ENCODE measurements around the gene AR. TPM values are rescaled to one million over a fixed set of nuclear protein-coding genes. Genes with fewer than 3 reads are reported as not detected.

AR gene
- total RNA-seq, 2 donors from 2014 or later: 77.4 to 119 TPM

- Histone ChIP-seq H3K4me3 (no peak overlapping the region), H3K27me3 (replicated peaks; ENCODE audit: insufficient read depth) (no peaks in the 10 kb centered on the region), H3K36me3 (no peaks in the 10 kb centered on the region), H3K9me3 (no peaks in the 10 kb centered on the region), H3K27ac (no peak overlapping the region), H3K4me1 (replicated peaks) (no peaks in the 10 kb centered on the region)
- 59% methylated on average over 7 of the region's 7 CpGs for WGBS
- DNase-seq (ENCODE audit: low spot score): no peak
- no peak for TF ChIP-seq POLR2AphosphoS5 (IDR thresholded peaks at IDR 0.05)
- no peak for TF ChIP-seq CTCF (IDR thresholded peaks at IDR 0.05)
- TF ChIP-seq POLR2A (IDR thresholded peaks at IDR 0.05): no peak
- intact Hi-C loops (cut with DNase I): no loop called here
These were observed 19.9 kb downstream of the AR start for GRCh38 chrX:67563469-67564448.

- TF ChIP-seq POLR2A (IDR thresholded peaks at IDR 0.05) (no peak), POLR2AphosphoS5 (IDR thresholded peaks at IDR 0.05) (no peak), CTCF (IDR thresholded peaks at IDR 0.05) (no peak)
These were observed 20.7 kb downstream of the AR start for GRCh38 chrX:67564475-67564874.

GRCh38 chrX:67568769-67569168 lies 24.9 kb downstream of the AR start:
- no peaks in the 10 kb centered on the region for H3K27me3 ChIP-seq (replicated peaks; ENCODE audit: insufficient read depth)
- no peak overlapping the region for H3K27ac ChIP-seq
- WGBS: 69% methylated on average over 2 of the region's 5 CpGs
- no peaks in the 10 kb centered on the region for H3K4me1 ChIP-seq (replicated peaks)
- no peaks in the 10 kb centered on the region for H3K9me3 ChIP-seq
- H3K4me3 ChIP-seq: no peak overlapping the region
- intact Hi-C loops (cut with DNase I): no loop called here
- TF ChIP-seq POLR2AphosphoS5 (IDR thresholded peaks at IDR 0.05): no peak
- no peak for TF ChIP-seq CTCF (IDR thresholded peaks at IDR 0.05)
- no peak for TF ChIP-seq POLR2A (IDR thresholded peaks at IDR 0.05)
- no peak for DNase-seq (ENCODE audit: low spot score)
- no peaks in the 10 kb centered on the region for H3K36me3 ChIP-seq

More at GRCh38 chrX:67564475-67564874, 20.7 kb downstream of the AR start:
- H3K36me3 ChIP-seq: no peaks in the 10 kb centered on the region
- intact Hi-C loops (cut with DNase I): no loop called here
- no peak for DNase-seq (ENCODE audit: low spot score)
- H3K27me3 ChIP-seq (replicated peaks; ENCODE audit: insufficient read depth): no peaks in the 10 kb centered on the region
- no peak overlapping the region for H3K27ac ChIP-seq
- H3K4me3 ChIP-seq: no peak overlapping the region
- H3K9me3 ChIP-seq: no peaks in the 10 kb centered on the region
- 100% methylated on average over 1 of the region's 1 CpG for WGBS
- H3K4me1 ChIP-seq (replicated peaks): no peaks in the 10 kb centered on the region

- TF ChIP-seq POLR2AphosphoS5 (IDR thresholded peaks at IDR 0.05): no peak
- no peak for TF ChIP-seq POLR2A (IDR thresholded peaks at IDR 0.05)
- TF ChIP-seq CTCF (IDR thresholded peaks at IDR 0.05): no peak
- Histone ChIP-seq H3K36me3 (no peaks in the 10 kb centered on the region), H3K27me3 (replicated peaks; ENCODE audit: insufficient read depth) (no peaks in the 10 kb centered on the region), H3K9me3 (no peaks in the 10 kb centered on the region), H3K27ac (no peak overlapping the region), H3K4me1 (replicated peaks) (no peaks in the 10 kb centered on the region), H3K4me3 (no peak overlapping the region)
- intact Hi-C loops (cut with DNase I): no loop called here
- DNase-seq (ENCODE audit: low spot score): no peak
These were observed 27.0 kb downstream of the AR start for GRCh38 chrX:67570839-67571238.

GRCh38 chrX:67574696-67575095 lies 30.9 kb downstream of the AR start:
- 15% methylated on average over 2 of the region's 2 CpGs for WGBS
- no peak for TF ChIP-seq POLR2AphosphoS5 (IDR thresholded peaks at IDR 0.05)
- TF ChIP-seq POLR2A (IDR thresholded peaks at IDR 0.05): no peak
- TF ChIP-seq CTCF (IDR thresholded peaks at IDR 0.05): no peak
- intact Hi-C loops (cut with DNase I): no loop called here

More at GRCh38 chrX:67574696-67575095, 30.9 kb downstream of the AR start:
- no peaks in the 10 kb centered on the region for H3K9me3 ChIP-seq
- no peak overlapping the region for H3K4me3 ChIP-seq
- H3K27me3 ChIP-seq (replicated peaks; ENCODE audit: insufficient read depth): no peaks in the 10 kb centered on the region
- no peak overlapping the region for H3K27ac ChIP-seq
- no peaks in the 10 kb centered on the region for H3K4me1 ChIP-seq (replicated peaks)
- no peaks in the 10 kb centered on the region for H3K36me3 ChIP-seq
- no peak for DNase-seq (ENCODE audit: low spot score)
